Measurements from ENCODE around the gene TRIP12. TPM values are rescaled to one million over a fixed set of nuclear protein-coding genes. Genes with fewer than 3 reads are reported as not detected.

TRIP12 gene
- total and polyA plus RNA-seq, 2 of the 13 experiments (the other 11 are each of a cell fraction or from before 2014, with no cell fraction given): 72.1 to 153 TPM

- no peak for TF ChIP-seq ATF7 (IDR thresholded peaks at IDR 0.05)
- no peak for TF ChIP-seq ATF7 (CRISPR knock-in tag; IDR thresholded peaks at IDR 0.05)
- peak; percentile 48 for TF ChIP-seq TOPORS (CRISPR knock-in tag; IDR thresholded peaks at IDR 0.05)
- peak; percentile 67 for TF ChIP-seq CREM (IDR thresholded peaks at IDR 0.05)
- TF ChIP-seq CREM (CRISPR knock-in tag; IDR thresholded peaks at IDR 0.05): no peak
- TF ChIP-seq THAP11 (CRISPR knock-in tag; IDR thresholded peaks at IDR 0.05): peak; percentile 83
- no peak for TF ChIP-seq ZNF180 (CRISPR knock-in tag; IDR thresholded peaks at IDR 0.05; ENCODE audit: borderline replicate concordance, low read depth)
- 0 out of 2 replicates have a peak, but pooled peaks have one; percentile 52 for TF ChIP-seq ZZZ3 (CRISPR knock-in tag; IDR thresholded peaks at IDR 0.05; ENCODE audit: borderline replicate concordance)
- TF ChIP-seq CREB1 (IDR thresholded peaks at IDR 0.05): no peak
- TF ChIP-seq CREB1 (CRISPR knock-in tag; IDR thresholded peaks at IDR 0.05): peak; percentile 56; the same call in 1 of the 2 replicates
- TF ChIP-seq HMG20A (CRISPR knock-in tag; IDR thresholded peaks at IDR 0.05; ENCODE audit: borderline replicate concordance): no peak
- peak; percentile 57; the same call in 1 of the 2 replicates for TF ChIP-seq ARID5B (CRISPR knock-in tag; IDR thresholded peaks at IDR 0.05)
- no peak; the same call in 1 of the 2 replicates for TF ChIP-seq ARNT2 (CRISPR knock-in tag; IDR thresholded peaks at IDR 0.05; ENCODE audit: low read depth)
- TF ChIP-seq ZNF281 (CRISPR knock-in tag; IDR thresholded peaks at IDR 0.05; ENCODE audit: borderline replicate concordance): no peak
- TF ChIP-seq ZNF75D (CRISPR knock-in tag; IDR thresholded peaks at IDR 0.05; ENCODE audit: borderline replicate concordance): no peak
- no peak for TF ChIP-seq SKIL (CRISPR knock-in tag; IDR thresholded peaks at IDR 0.05; ENCODE audit: borderline replicate concordance)
- peak; percentile 59; the same call in 1 of the 2 replicates for TF ChIP-seq ZNF790 (CRISPR knock-in tag; IDR thresholded peaks at IDR 0.05; ENCODE audit: borderline replicate concordance)
- TF ChIP-seq THRA (CRISPR knock-in tag; IDR thresholded peaks at IDR 0.05; ENCODE audit: borderline replicate concordance): 0 out of 2 replicates have a peak, but pooled peaks have one; percentile 13
- no peak for TF ChIP-seq ZNF747 (CRISPR knock-in tag; IDR thresholded peaks at IDR 0.05; ENCODE audit: borderline replicate concordance)
- 0 out of 2 replicates have a peak, but pooled peaks have one; percentile 67 for TF ChIP-seq DNMT3B (CRISPR knock-in tag; conservative IDR thresholded peaks at IDR 0.05)
Observed at GRCh38 chr2:229921101-229921891, 513 bp downstream of the TRIP12 start (continued).
